HEK293 (cell line): Measurements from ENCODE around the gene CEP85L.

Experiments used
- BCL11A ChIP-seq: fragments of 450-650 bp; formaldehyde crosslinking; IDR thresholded peaks from 2 replicates; pipeline ENCODE4 v1.5.1; 2016; ENCODE audit warnings: low read depth, missing biosample characterization, missing genetic modification characterization
- BCL11B ChIP-seq: fragments of 450-650 bp; formaldehyde crosslinking; IDR thresholded peaks from 2 replicates; pipeline ENCODE4 v1.5.1; 2016; ENCODE audit warnings: low read depth, missing biosample characterization, missing genetic modification characterization
- EGR2 ChIP-seq: fragments of 450-650 bp; formaldehyde crosslinking; IDR thresholded peaks from 2 replicates; pipeline ENCODE4 v1.5.1; 2016; ENCODE audit warnings: low read depth, missing biosample characterization, missing genetic modification characterization
- GLIS2 ChIP-seq: fragments of 450-650 bp; formaldehyde crosslinking; IDR thresholded peaks from 2 replicates; pipeline ENCODE4 v1.5.1; 2016; ENCODE audit warnings: missing biosample characterization, missing genetic modification characterization
- INSM2 ChIP-seq: fragments of 450-650 bp; formaldehyde crosslinking; IDR thresholded peaks from 2 replicates; pipeline ENCODE4 v1.5.1; 2016; ENCODE audit warnings: missing biosample characterization, missing genetic modification characterization
- KLF8 ChIP-seq: fragments of 450-650 bp; formaldehyde crosslinking; IDR thresholded peaks from 2 replicates; pipeline ENCODE4 v1.5.1; 2016; ENCODE audit warnings: missing biosample characterization, missing genetic modification characterization
- OSR2 ChIP-seq: fragments of 450-650 bp; formaldehyde crosslinking; IDR thresholded peaks from 2 replicates; pipeline ENCODE4 v1.5.1; 2016; ENCODE audit warnings: missing biosample characterization, missing genetic modification characterization
- PRDM1 ChIP-seq: fragments of 450-650 bp; formaldehyde crosslinking; IDR thresholded peaks from 2 replicates; pipeline ENCODE4; 2016; ENCODE audit warnings: missing biosample characterization, missing genetic modification characterization
- TCF7L2 ChIP-seq: IDR thresholded peaks from 2 replicates; pipeline ENCODE4 v1.6.1; 2011; ENCODE audit warnings: low read depth, mild to moderate bottlenecking, inconsistent platforms, low read length, moderate library complexity, borderline replicate concordance
- ZBTB21 ChIP-seq: fragments of 450-650 bp; formaldehyde crosslinking; IDR thresholded peaks from 2 replicates; pipeline ENCODE4 v1.5.1; 2017; ENCODE audit warnings: missing biosample characterization, missing genetic modification characterization
- ZBTB48 ChIP-seq: fragments of 450-650 bp; formaldehyde crosslinking; IDR thresholded peaks from 2 replicates; pipeline ENCODE4 v1.5.1; 2016; ENCODE audit warnings: missing biosample characterization, missing genetic modification characterization
- ZBTB8A ChIP-seq: fragments of 450-650 bp; formaldehyde crosslinking; IDR thresholded peaks from 2 replicates; pipeline ENCODE4 v1.5.1; 2016; ENCODE audit warnings: missing biosample characterization, missing genetic modification characterization
- ZEB2 ChIP-seq: fragments of 450-650 bp; formaldehyde crosslinking; IDR thresholded peaks from 2 replicates; pipeline ENCODE4 v1.5.1; 2016; ENCODE audit warnings: missing biosample characterization, missing genetic modification characterization
- ZFP3 ChIP-seq: fragments of 450-650 bp; formaldehyde crosslinking; IDR thresholded peaks from 2 replicates; pipeline ENCODE4 v1.5.1; 2016; ENCODE audit warnings: low read depth, missing biosample characterization, missing genetic modification characterization
- ZFP41 ChIP-seq: fragments of 450-650 bp; formaldehyde crosslinking; IDR thresholded peaks from 2 replicates; pipeline ENCODE4 v1.5.1; 2016; ENCODE audit warnings: missing biosample characterization, missing genetic modification characterization, borderline replicate concordance
- ZNF138 ChIP-seq: fragments of 450-650 bp; formaldehyde crosslinking; IDR thresholded peaks from 2 replicates; pipeline ENCODE4 v1.5.1; 2016; ENCODE audit warnings: missing biosample characterization, missing genetic modification characterization, borderline replicate concordance
- ZNF146 ChIP-seq: fragments of 450-650 bp; formaldehyde crosslinking; IDR thresholded peaks from 2 replicates; pipeline ENCODE4 v1.5.1; 2016; ENCODE audit warnings: missing biosample characterization, missing genetic modification characterization
- ZNF169 ChIP-seq: fragments of 450-650 bp; formaldehyde crosslinking; IDR thresholded peaks from 2 replicates; pipeline ENCODE4 v1.5.1; 2016; ENCODE audit warnings: missing biosample characterization, missing genetic modification characterization
- ZNF19 ChIP-seq: fragments of 450-650 bp; formaldehyde crosslinking; IDR thresholded peaks from 2 replicates; pipeline ENCODE4; 2016; ENCODE audit warnings: missing biosample characterization, missing genetic modification characterization, low read depth
- ZNF202 ChIP-seq: fragments of 450-650 bp; formaldehyde crosslinking; IDR thresholded peaks from 2 replicates; pipeline ENCODE4 v1.5.1; 2016; ENCODE audit warnings: missing biosample characterization, missing genetic modification characterization, borderline replicate concordance
- ZNF214 ChIP-seq: fragments of 450-650 bp; formaldehyde crosslinking; IDR thresholded peaks from 2 replicates; pipeline ENCODE4 v1.5.1; 2017; ENCODE audit warnings: missing biosample characterization, mild to moderate bottlenecking, missing genetic modification characterization, borderline replicate concordance
- ZNF23 ChIP-seq: fragments of 450-650 bp; formaldehyde crosslinking; IDR thresholded peaks from 2 replicates; pipeline ENCODE4 v1.5.1; 2016; ENCODE audit warnings: missing biosample characterization, missing genetic modification characterization, borderline replicate concordance
- ZNF248 ChIP-seq: fragments of 450-650 bp; formaldehyde crosslinking; IDR thresholded peaks from 2 replicates; pipeline ENCODE4 v1.5.1; 2017; ENCODE audit warnings: missing biosample characterization, missing genetic modification characterization
- ZNF26 ChIP-seq: fragments of 450-650 bp; formaldehyde crosslinking; IDR thresholded peaks from 2 replicates; pipeline ENCODE4 v1.5.1; 2016; ENCODE audit warnings: missing biosample characterization, missing genetic modification characterization
- ZNF280D ChIP-seq: fragments of 450-650 bp; formaldehyde crosslinking; IDR thresholded peaks from 2 replicates; pipeline ENCODE4 v1.5.1; 2016; ENCODE audit warnings: missing biosample characterization, missing genetic modification characterization
- ZNF37A ChIP-seq: fragments of 450-650 bp; IDR thresholded peaks from 2 replicates; pipeline ENCODE4 v1.5.1; 2018; ENCODE audit warnings: missing biosample characterization, missing genetic modification characterization
- ZNF404 ChIP-seq: fragments of 450-650 bp; formaldehyde crosslinking; IDR thresholded peaks from 2 replicates; pipeline ENCODE4 v1.5.1; 2017; ENCODE audit warnings: missing biosample characterization, missing genetic modification characterization
- ZNF488 ChIP-seq: fragments of 450-650 bp; formaldehyde crosslinking; IDR thresholded peaks from 2 replicates; pipeline ENCODE4 v1.5.1; 2016; ENCODE audit warnings: missing biosample characterization, missing genetic modification characterization
- ZNF514 ChIP-seq: fragments of 450-650 bp; formaldehyde crosslinking; IDR thresholded peaks from 2 replicates; pipeline ENCODE4 v1.5.1; 2016; ENCODE audit warnings: missing biosample characterization, missing genetic modification characterization
- ZNF560 ChIP-seq: fragments of 450-650 bp; formaldehyde crosslinking; IDR thresholded peaks from 2 replicates; pipeline ENCODE4 v1.5.1; 2017; ENCODE audit warnings: missing biosample characterization, missing genetic modification characterization, borderline replicate concordance
- ZNF596 ChIP-seq: fragments of 450-650 bp; IDR thresholded peaks from 2 replicates; pipeline ENCODE4 v1.5.0; 2018; ENCODE audit warnings: missing biosample characterization, mild to moderate bottlenecking, missing genetic modification characterization, moderate library complexity
- ZNF664 ChIP-seq: fragments of 450-650 bp; formaldehyde crosslinking; IDR thresholded peaks from 2 replicates; pipeline ENCODE4 v1.5.1; 2016; ENCODE audit warnings: missing biosample characterization, missing genetic modification characterization
- ZNF704 ChIP-seq: fragments of 450-650 bp; formaldehyde crosslinking; IDR thresholded peaks from 2 replicates; pipeline ENCODE4 v1.5.1; 2016; ENCODE audit warnings: missing biosample characterization, missing genetic modification characterization
- ZNF792 ChIP-seq: fragments of 450-650 bp; formaldehyde crosslinking; IDR thresholded peaks from 2 replicates; pipeline ENCODE4 v1.5.1; 2016; ENCODE audit warnings: missing biosample characterization, missing genetic modification characterization
- ZSCAN30 ChIP-seq: fragments of 450-650 bp; IDR thresholded peaks from 2 replicates; pipeline ENCODE4 v1.5.1; 2018; ENCODE audit warnings: missing biosample characterization, mild to moderate bottlenecking, missing genetic modification characterization, moderate library complexity

Gene CEP85L

GRCh38 chr6:118660218-118660569, 8.8 kb upstream of the CEP85L start (continued):
- no peak for TF ChIP-seq ZFP41
- no peak for TF ChIP-seq ZNF26 (tag by site-specific recombination)
- TF ChIP-seq ZNF664 (tag by site-specific recombination), result no peak
- TF ChIP-seq ZNF146 (tag by site-specific recombination), result no peak
- no peak for TF ChIP-seq ZBTB21 (tag by site-specific recombination)
- no peak for TF ChIP-seq ZNF169 (tag by site-specific recombination)
- TF ChIP-seq ZNF248 (tag by site-specific recombination), result 0 out of 2 replicates have a peak, but pooled peaks have one; percentile 72
- no peak for TF ChIP-seq ZNF560 (tag by site-specific recombination)
- peak; percentile 91 for TF ChIP-seq ZSCAN30 (tag by site-specific recombination)
- no peak for TF ChIP-seq EGR2
- no peak for TF ChIP-seq BCL11A (tag by site-specific recombination)
- TF ChIP-seq TCF7L2, result no peak
- no peak; the same call in 1 of the 2 replicates for TF ChIP-seq ZEB2 (tag by site-specific recombination)
- TF ChIP-seq ZNF514 (tag by site-specific recombination), result no peak
- TF ChIP-seq OSR2, result peak; percentile 44; the same call in 1 of the 2 replicates
- TF ChIP-seq ZNF202 (tag by site-specific recombination), result no peak
- peak; percentile 92 for TF ChIP-seq ZNF37A (tag by site-specific recombination)
- TF ChIP-seq ZNF596 (tag by site-specific recombination), result no peak
- peak; percentile 76; the same call in 1 of the 2 replicates for TF ChIP-seq ZNF214 (tag by site-specific recombination)
- no peak for TF ChIP-seq INSM2
- TF ChIP-seq ZFP3, result no peak
- no peak for TF ChIP-seq PRDM1
- TF ChIP-seq ZNF404, result no peak
- no peak for TF ChIP-seq ZNF792
- no peak for TF ChIP-seq KLF8 (tag by site-specific recombination)
- TF ChIP-seq BCL11B, result no peak
- no peak for TF ChIP-seq ZNF138 (tag by site-specific recombination)
- TF ChIP-seq ZNF19 (tag by site-specific recombination), result no peak
- no peak for TF ChIP-seq ZNF488 (tag by site-specific recombination)
- TF ChIP-seq ZBTB48 (tag by site-specific recombination), result no peak
- no peak for TF ChIP-seq GLIS2
- TF ChIP-seq ZNF280D (tag by site-specific recombination), result no peak
- TF ChIP-seq ZNF704 (tag by site-specific recombination), result no peak
- no peak for TF ChIP-seq ZNF23 (tag by site-specific recombination)
- no peak for TF ChIP-seq ZBTB8A (tag by site-specific recombination)
